ENCODE results near the gene YTHDF1. TPM values are rescaled to one million over a fixed set of nuclear protein-coding genes. Genes with fewer than 3 reads are reported as not detected.

YTHDF1 gene
- polyA plus RNA-seq, 1 experiment: 17.5 TPM

GRCh38 chr20:63185215-63185796 is 30.6 kb downstream of the YTHDF1 start:
- POLR2A ChIA-PET: no interaction called here

GRCh38 chr20:63183422-63184146 is 32.3 kb downstream of the YTHDF1 start:
- CTCF ChIA-PET: interaction anchor here (0.5 to 2.7 kb wide), 21 partner anchors 14 to 195 kb away, joined by 3 to 12 read pairs (median 4); no protein-coding TSS in a partner anchor
- no peak for DNase-seq (ENCODE audit: low read depth)
- Histone ChIP-seq H3K4me3 (ENCODE audit: low read depth, low read length) (no peak overlapping the region), H3K27me3 (ENCODE audit: control insufficient read depth, insufficient read depth, low read length) (peaks cover 22% of the 10 kb centered on the region), H3K36me3 (ENCODE audit: control insufficient read depth, insufficient read depth, low read length) (no peaks in the 10 kb centered on the region)
- POLR2A ChIA-PET: no interaction called here
- TF ChIP-seq, protein P1, sequence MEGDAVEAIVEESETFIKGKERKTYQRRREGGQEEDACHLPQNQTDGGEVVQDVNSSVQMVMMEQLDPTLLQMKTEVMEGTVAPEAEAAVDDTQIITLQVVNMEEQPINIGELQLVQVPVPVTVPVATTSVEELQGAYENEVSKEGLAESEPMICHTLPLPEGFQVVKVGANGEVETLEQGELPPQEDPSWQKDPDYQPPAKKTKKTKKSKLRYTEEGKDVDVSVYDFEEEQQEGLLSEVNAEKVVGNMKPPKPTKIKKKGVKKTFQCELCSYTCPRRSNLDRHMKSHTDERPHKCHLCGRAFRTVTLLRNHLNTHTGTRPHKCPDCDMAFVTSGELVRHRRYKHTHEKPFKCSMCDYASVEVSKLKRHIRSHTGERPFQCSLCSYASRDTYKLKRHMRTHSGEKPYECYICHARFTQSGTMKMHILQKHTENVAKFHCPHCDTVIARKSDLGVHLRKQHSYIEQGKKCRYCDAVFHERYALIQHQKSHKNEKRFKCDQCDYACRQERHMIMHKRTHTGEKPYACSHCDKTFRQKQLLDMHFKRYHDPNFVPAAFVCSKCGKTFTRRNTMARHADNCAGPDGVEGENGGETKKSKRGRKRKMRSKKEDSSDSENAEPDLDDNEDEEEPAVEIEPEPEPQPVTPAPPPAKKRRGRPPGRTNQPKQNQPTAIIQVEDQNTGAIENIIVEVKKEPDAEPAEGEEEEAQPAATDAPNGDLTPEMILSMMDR (IDR thresholded peaks at IDR 0.05; ENCODE audit: insufficient read depth, low read depth, low read length): peak; percentile 91

More at GRCh38 chr20:63185215-63185796, 30.6 kb downstream of the YTHDF1 start:
- TF ChIP-seq, protein P1 (IDR thresholded peaks at IDR 0.05; ENCODE audit: insufficient read depth, low read depth, low read length): no peak
- no peak for DNase-seq (ENCODE audit: low read depth)
- Histone ChIP-seq H3K27me3 (ENCODE audit: control insufficient read depth, insufficient read depth, low read length) (peaks cover 8% of the 10 kb centered on the region), H3K4me3 (ENCODE audit: low read depth, low read length) (no peak overlapping the region), H3K36me3 (ENCODE audit: control insufficient read depth, insufficient read depth, low read length) (no peaks in the 10 kb centered on the region)
- CTCF ChIA-PET: no interaction called here

DNA sequence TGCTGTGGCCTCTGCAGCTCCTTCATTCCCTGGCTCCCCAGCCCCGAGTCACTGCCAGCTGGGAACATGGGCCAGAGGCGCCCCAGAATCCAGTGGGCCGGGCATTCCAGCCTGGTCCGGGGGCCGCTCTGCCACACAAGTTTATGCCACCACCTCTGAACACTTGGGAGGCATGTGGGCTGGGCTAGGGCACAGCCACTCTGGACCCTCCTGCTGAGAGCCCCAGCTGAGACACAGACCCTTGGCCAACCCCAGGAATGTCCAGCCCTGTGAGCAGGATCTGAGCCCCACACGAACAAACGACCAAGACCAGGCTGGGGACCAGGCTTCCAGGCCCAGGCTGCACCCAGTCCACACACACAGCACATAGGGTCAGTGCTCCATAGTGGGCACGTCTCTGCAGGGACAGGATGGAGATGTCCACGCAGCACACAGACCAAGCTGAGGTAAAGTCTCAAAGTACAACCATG is 33.0 kb downstream of the YTHDF1 start:
- ChIA-PET POLR2A (no interaction called here), CTCF (interaction anchor here (0.5 to 2.7 kb wide), 18 partner anchors 12 to 150 kb away, joined by 3 to 12 read pairs (median 4); no protein-coding TSS in a partner anchor)
- DNase-seq (ENCODE audit: low read depth): no peak
- peaks cover 23% of the 10 kb centered on the region for H3K27me3 ChIP-seq (ENCODE audit: control insufficient read depth, insufficient read depth, low read length)
- TF ChIP-seq, protein P1 (IDR thresholded peaks at IDR 0.05; ENCODE audit: insufficient read depth, low read depth, low read length): no peak
- no peak overlapping the region for H3K4me3 ChIP-seq (ENCODE audit: low read depth, low read length)
- no peaks in the 10 kb centered on the region for H3K36me3 ChIP-seq (ENCODE audit: control insufficient read depth, insufficient read depth, low read length)

DNA sequence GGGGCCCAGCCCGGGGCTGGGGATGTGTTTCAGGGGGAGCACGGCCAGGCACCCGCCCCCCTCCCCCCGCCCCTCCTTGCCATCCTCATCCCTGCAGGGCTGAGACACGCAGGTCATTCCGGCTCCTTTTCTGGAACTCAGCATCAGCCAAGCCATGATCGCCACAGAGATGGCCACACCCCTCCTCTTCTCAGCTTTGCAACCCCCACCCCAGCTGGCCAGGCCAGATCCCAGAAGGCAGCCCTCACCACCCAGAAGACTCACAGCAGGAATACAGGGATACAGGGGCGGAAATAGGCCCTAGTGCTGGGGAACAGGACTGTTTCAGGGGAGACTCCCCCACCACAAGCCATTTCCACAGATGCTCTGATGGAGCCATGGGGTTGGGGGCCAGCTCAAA is 33.5 kb downstream of the YTHDF1 start:
- CTCF ChIA-PET: interaction anchor here (0.6 to 2.7 kb wide), 10 partner anchors 13 to 1030 kb away, joined by 3 to 12 read pairs (median 5); no protein-coding TSS in a partner anchor
- TF ChIP-seq, protein P1 (IDR thresholded peaks at IDR 0.05; ENCODE audit: insufficient read depth, low read depth, low read length): no peak
- no peaks in the 10 kb centered on the region for H3K36me3 ChIP-seq (ENCODE audit: control insufficient read depth, insufficient read depth, low read length)
- peaks cover 25% of the 10 kb centered on the region for H3K27me3 ChIP-seq (ENCODE audit: control insufficient read depth, insufficient read depth, low read length)
- DNase-seq (ENCODE audit: low read depth): no peak
- POLR2A ChIA-PET: no interaction called here
- no peak overlapping the region for H3K4me3 ChIP-seq (ENCODE audit: low read depth, low read length)

DNA sequence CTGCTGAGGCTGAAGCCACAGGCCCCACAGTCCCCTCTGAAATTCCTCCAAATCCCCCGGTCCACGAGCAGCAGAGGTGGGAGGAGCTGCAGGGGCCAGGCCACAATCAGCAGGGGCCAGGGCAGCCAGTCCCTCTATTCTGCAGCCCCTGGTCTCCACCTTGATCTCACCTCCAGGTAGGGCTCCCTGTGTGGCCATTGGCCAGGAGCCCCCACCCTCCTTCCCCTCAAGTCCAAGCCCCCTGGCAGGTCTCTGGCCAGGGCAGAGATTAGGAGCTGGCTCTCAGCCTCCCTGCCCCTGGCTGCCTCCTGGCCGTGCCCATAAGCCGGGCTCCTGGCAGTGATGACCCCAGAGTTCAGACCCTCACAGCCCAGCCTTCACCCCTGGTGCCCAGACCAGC is 34.7 kb downstream of the YTHDF1 start:
- ChIA-PET POLR2A (no interaction called here), CTCF (interaction anchor here (0.9 to 1.7 kb wide), 7 partner anchors 9 to 209 kb away, joined by 3 to 6 read pairs (median 4); no protein-coding TSS in a partner anchor)
- DNase-seq (ENCODE audit: low read depth): no peak
- TF ChIP-seq, protein P1 (IDR thresholded peaks at IDR 0.05; ENCODE audit: insufficient read depth, low read depth, low read length): no peak
- peaks cover 36% of the 10 kb centered on the region for H3K27me3 ChIP-seq (ENCODE audit: control insufficient read depth, insufficient read depth, low read length)
- H3K4me3 ChIP-seq (ENCODE audit: low read depth, low read length): no peak overlapping the region
- no peaks in the 10 kb centered on the region for H3K36me3 ChIP-seq (ENCODE audit: control insufficient read depth, insufficient read depth, low read length)

All from BJ (cell line).